Measurements from ENCODE around the gene TPRA1. TPM values are rescaled to one million over a fixed set of nuclear protein-coding genes. Genes with fewer than 3 reads are reported as not detected.

TPRA1 gene
- total RNA-seq = 15.6 TPM

DNA sequence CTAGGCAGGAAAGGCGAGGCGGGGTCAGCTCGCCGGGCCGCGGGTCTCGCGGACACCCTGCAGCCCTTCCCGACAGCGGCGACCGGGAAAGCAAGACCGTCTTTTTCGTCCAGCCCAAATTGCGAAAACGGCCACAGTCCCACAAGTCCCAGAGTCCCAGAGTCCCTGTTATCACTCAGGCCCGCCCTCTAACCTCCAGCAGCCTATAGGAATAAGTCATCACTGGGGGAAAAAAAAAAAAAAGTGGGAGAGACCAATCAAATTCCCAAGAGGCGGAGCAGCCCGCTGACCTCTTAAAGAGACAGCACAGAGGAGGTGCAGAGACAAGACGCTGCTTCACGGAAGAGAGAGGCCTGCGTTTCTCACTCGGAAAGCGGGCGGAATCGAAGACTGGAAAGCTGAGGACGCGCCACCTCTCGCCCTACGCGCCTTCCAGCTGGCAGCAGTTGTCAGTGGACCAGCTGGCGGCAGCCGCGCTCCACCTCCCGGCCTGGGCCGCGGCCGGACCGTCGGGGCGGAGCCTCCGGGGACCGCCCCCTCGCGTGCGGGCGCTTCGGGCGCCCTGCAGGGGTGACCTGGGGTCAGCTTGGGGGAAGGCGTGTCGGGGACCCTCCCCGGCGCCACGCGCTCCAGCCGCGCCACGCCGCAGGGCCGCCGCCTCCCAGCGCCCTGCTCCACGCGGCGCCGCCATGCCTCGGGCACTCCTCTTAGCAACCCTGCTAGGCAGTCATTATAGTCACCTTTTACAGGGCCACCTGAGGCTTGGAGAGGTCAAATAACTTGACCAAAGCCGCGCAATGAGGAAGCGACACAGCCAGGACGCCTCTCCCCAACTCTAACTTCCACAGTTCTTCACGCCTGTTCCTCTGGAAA lies at the start of gene TPRA1:
Gene TPRA1 (minus strand): TSS at position 141 of the 873 bp plus-strand sequence. CDS start 10,587 bp downstream, outside the sequence.
- peak; percentile 90 for ATAC-seq

DNA sequence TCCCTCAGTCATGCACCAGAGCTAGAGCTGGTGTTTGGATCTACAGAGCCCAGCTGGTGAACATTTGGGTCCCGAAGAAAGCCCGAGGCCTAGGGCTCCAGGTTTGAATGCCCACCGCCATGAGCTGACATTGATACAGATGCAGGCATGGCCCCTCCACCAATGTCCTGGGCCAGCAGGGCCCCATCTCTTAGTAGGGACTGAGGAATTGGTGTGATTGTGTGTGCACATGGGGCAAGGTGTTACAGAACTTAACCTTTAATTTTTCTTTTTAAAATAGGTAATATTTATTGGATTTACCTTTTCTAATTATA lies 49.5 kb upstream of the TPRA1 start:
- ATAC-seq = no peak

DNA sequence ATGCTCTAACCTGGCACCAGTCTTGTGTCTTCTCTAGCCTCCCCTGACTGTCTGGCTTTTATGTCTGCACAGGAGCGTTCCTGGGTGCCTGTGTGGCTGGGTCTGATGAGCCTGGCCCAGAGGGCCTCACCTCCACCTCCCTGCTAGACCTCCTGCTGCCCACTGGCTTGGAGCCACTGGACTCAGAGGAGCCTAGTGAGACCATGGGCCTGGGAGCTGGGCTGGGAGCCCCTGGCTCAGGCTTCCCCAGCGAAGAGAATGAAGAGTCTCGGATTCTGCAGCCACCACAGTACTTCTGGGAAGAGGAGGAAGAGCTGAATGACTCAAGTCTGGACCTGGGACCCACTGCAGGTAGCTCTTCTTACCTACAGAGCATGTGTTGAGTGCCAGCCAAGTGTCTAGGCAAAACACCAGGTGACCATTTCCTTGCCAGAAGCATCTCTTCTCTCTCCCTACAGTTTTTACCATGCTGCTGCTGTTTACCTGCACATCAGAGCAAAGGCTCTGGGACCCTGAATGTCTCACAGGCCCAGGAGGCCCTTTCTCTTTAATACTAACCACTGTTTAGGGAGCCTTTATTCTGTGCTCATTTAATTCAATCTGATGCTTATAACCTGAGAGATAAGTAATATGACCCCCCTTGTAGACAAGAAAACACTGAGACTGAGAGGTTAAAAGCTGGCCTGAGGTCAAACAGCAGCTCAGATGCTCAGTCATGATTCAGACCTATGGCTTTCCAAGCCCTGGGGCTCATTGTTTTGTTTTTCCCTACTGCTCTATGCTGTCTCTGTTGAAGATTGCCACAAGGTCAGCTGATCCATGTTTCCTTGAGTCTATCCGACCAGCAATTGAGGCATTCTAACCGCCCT lies 48.9 kb upstream of the TPRA1 start:
- no peak for ATAC-seq

DNA sequence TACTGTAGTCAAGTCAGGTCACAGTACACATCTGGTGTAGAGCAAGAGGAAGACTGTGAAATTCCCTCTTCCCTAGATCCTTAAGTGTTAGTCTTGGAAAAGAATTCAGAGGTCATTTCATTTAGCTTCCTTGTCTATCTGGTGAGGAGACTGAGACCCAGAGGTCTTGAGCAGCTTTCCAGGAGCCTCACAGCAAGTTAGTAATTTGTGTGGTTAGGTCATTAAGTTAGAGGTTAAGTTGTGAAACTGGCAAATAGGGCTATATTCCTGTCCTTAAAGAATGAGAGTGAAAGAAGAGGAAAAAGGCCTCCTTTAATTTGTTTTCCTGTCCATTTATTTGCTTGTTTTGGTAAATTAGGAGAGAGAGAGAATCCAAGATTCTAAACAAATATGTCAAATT lies 47.4 kb upstream of the TPRA1 start:
- ATAC-seq = no peak

DNA sequence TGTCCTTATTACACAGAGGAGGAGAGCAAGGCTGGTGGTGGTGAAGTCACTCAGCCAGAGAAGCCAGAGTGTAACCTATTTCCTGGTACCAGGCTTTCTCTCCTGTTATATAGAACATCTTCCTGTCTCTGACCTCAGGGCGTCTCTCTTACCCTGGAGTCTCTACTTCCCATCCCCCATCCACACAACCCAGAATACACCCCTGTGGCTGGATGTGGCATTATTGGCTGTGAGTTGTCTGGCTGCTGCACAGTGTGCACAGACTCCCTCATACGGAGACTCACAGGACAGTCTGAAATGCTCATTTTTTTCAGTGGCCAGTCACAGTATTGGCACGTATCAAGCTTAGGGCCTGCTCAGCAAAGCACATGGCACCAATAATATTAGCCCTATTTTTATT lies 47.0 kb upstream of the TPRA1 start:
- no peak for ATAC-seq

DNA sequence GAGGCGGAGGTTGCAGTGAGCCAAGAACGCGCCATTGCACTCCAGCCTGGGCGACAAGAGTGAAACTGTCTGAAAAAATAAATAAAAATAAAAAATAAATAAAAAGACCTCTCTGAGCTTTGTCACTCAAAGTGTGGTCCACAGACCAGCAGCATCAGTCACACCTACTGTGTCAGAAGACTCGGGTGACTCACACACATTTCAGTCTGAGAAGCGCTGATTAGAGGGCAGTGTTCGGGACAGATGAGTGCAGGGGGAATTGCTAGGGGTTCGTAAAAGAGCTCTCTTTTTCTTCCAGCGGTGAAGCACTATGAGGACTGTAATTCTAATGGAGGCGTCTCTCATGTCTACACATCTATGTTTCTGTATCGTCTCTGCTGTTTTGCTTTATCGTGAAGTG lies 44.1 kb upstream of the TPRA1 start:
- ATAC-seq = no peak

DNA sequence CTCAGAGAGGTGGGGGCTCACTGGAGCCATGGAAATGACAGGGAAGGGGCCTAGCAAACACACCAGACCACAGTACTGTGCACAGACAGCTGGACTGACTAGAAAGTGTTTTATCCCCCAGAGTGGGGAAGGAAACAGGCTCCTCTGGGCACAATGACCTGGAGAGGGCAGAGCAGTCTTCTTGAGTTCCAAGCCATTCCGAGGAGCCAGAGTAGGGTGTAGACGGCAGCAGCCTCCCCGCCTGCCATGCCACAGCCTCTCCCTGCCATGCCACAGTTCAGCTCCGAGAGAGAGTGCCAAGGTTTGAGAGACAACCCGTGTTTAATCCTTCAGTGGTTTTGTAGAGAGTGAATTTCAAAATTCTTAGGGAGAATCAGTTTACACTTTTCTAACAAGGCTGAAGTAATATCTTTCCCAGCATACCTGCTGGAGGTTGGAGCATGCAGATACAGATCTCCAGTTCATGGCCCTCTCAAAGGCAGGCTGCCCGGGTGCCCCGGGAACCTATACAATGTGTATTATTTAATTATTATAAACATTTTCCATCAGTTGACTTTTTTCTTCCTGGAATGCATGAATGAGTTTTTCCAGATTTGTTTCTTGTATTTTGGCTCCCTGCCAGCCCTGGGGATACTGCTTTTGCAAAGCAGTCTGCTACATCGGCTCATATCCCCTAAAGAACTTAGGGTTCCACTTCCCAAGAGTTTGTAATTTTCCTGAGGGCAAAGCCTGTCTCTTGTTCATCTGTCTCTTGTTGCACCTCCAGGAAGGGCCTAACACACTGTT lies 41.7 kb upstream of the TPRA1 start:
- ATAC-seq = no peak

DNA sequence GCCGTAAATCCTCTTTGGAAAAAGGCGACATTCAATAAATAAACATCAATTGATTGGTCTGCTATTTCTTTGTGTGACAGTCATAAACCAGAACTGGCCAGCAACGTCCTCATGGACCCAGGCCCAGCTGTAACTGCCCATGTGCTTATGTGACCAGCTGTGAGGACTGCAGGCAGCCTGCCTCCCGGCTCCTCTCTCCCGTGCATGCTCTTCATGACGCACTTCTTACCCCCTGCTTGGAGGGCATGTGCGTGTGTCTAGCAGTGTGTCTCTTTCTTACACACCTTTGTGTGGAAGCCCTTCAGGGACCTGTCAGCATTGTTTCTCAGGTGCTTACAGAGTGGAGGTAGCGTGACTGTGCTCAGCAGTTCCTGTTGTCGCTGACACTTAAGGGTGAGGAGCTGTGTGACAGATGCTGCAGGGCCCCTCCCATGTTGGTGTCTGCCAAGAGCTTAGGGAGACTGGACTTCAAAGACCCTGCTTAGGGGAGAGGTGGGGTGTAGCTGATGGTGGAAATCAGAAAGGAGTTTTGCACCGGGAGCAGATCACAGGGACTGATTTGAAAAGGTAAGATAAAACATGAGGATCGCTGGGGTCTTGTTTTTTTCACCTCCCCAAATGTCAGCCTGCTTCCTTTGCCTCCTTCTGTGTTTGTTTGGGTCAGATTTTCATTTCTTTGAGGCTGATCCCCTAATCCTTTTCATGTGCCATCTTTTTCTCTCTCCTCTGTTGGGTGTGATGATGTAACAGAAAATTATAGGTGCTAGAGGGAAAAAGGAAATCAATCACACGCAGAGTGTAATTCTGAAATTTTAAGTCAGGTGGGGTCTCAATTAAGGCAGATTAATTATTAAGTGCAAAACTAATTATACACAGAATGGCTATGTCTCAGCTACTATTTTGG lies 40.5 kb upstream of the TPRA1 start:
- no peak for ATAC-seq

DNA sequence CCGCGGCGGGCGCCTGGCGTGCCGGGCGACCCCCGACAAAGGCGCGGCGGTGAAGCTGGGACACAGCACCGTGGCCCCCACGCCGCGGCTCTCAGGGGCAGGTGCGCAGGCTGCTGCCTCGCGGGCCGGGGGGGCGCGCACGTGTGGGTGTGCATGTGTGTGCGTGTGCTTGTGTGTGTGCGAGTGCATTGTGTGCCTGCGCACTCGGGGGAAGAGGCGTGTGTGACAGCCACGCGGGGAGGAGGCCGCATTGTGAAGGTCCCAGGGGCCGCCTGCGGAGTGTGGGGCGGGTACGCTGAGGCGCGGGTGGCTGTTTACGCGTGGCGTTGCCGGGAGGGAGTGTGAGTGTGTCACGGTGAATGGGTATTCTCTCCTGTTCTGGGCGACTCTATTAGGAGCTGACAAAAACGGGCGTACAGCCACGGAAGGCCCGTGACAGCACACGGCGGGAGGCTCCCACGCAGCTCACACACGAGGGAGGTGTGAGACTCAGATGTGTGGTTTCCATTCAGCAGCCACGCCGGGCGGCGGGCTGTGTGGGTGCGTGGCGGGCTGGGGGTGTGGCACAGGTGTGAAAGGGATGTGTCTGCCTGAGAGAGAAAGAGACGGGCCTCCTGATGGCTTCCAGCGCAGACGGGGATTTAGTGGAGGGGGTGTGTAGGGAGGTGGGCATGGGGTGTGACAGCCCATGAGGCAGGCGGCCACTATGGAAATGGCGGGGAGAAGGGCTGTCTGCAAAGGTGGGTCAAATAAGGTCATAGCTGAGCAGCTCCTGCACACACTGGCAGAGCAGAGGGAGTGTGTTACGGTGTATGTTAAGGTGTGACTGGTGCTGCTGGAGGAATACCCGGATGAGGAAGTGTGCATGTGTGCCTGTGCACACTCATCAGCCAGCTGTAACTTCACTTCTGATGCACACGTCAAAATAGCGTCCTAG lies 39.2 kb upstream of the TPRA1 start:
- ATAC-seq = peak; percentile 67

DNA sequence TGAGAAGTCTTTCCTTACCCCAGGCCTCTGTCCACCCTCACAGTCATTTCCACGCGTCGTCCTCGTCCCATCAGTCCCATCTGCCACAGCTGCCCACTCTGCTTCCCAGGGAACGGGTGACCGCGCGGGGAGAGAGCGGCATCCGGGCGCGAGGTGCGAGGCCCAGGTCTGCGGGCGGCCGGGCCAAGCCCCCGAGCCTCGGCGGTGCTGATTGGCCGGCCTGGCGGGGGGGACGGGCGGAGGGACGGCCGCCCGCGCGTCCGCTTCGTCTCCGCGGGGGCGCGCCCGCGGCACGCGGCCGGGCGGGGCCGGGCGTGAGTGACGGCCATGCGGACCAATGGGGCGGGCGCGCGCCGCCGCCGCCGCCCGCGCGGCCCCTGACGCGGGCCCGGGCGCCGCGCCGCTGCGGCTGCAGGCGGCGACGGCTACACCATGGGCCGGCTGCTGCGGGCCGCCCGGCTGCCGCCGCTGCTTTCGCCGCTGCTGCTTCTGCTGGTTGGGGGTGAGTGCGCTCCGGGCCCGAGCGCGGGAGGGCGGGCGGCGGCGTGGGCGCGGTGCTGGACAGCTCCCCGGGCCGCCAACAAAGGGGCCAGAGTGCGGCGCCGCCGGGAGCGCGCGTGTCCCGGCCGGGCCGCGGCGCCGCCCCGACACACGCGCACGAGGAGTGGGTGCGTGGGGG lies 38.4 kb upstream of the TPRA1 start, which contains the start of gene PODXL2:
Gene PODXL2 (plus strand): TSS at position 398 of the 679 bp plus-strand sequence. CDS start 35 bp downstream, at position 433.
- peak; percentile 50 for ATAC-seq

DNA sequence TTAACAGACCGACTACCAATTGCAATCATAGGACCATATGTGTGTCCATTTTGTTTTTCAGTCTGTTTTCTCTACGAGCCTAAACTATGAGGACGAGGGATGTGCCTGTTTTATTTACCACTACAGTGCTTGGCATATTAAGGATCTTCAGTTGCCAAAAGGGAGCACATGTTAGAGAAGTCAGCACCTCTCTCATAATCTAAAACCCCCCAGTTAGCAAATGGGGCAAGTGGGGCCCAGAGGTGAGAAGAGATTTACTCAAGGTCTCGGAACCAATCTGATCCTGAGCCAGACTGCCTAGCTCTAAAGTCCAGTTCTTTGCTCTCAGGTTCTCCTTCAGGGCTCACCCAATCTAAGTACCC lies 37.9 kb upstream of the TPRA1 start:
- ATAC-seq = no peak

DNA sequence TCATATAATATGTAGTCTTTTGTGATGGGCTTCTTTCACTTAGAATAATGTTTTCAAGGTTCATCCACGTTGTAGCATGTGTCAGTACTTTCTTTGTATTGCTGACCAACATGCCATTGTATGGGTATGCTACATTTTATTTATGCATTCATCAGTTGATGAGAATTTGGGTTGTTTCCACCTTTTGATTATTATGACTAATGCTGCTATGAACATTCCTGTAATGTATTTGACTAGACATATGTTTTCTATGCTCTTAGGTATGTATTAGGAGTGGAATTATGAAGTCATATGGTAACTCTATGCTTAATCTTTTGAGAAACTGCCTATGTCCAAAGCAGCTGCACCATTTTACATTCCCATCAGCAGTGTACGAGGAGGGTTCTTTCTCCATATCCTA lies 35.3 kb upstream of the TPRA1 start:
- ATAC-seq = no peak

DNA sequence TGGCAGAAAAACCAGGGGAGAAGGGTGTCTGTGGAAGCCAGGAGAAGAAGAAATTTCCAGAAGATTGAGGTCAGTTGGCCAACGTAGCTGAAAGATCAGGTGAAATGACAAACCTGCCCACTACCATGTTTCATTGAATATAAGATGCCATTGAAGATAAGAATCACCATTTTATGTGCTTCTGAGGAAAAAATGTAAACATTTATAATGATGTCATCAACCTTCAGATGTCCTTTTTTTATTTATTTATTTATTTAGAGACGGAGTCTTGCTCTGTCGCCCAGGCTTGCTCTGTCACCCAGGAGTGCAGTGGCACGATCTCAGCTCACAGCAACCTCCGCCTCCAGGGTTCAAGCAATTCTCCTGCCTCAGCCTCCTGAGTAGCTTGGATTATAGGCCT lies 33.5 kb upstream of the TPRA1 start:
- ATAC-seq = no peak

DNA sequence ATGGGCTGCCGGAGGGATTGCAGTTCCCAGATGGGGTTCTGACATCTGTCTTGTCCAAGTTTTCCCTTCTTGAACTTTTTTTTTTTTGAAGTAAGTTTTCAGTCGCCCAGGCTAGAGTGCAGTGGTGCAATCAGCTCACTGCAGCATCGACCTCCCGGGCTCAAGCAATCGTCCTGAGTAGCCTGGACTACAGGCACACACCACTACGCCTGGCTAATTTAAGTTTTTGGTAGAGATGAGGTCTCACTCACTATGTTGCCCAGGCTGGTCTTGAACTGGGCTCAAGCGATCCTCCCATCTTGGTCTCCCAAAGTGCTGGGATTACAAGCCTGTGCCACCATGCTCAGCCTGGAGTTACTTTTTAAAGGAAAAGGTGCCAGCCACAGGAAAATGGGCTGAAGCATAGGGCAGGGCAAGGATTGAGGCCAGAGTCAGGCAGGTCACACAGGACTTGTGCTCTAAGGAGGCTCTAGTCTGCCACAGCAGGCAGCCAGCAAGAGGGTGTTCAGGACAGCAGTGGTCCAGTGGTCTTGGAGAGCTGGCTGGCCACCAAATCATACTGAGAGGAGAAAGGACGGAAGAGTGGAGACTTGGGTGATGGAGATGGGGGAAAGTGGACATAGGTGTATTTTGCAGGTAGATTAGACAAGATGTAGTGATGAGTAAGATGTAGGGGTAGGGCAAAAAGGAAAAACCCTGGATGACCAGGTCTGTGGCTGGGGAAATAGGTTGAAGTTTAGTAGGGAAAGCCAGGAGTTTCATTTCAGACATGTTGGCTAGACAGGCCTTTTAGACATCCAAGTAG lies 32.4 kb upstream of the TPRA1 start:
- ATAC-seq = no peak

DNA sequence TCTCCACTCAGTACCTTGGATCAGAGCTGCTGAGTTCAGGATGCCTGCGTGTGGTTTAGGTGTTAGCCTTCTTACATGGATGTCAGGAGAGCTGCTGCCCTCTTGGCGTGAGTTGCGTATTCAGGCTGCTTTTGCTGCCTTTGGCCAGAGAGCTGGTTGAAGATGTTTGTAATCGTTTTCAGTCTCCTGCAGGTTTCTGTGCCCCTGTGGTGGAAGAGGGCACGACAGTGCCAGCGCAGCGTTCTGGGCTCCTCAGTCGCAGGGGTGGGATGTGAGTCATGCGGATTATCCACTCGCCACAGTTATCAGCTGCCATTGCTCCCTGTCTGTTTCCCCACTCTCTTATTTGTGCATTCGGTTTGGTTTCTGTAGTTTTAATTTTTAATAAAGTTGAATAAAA lies 31.5 kb upstream of the TPRA1 start:
- no peak for ATAC-seq

DNA sequence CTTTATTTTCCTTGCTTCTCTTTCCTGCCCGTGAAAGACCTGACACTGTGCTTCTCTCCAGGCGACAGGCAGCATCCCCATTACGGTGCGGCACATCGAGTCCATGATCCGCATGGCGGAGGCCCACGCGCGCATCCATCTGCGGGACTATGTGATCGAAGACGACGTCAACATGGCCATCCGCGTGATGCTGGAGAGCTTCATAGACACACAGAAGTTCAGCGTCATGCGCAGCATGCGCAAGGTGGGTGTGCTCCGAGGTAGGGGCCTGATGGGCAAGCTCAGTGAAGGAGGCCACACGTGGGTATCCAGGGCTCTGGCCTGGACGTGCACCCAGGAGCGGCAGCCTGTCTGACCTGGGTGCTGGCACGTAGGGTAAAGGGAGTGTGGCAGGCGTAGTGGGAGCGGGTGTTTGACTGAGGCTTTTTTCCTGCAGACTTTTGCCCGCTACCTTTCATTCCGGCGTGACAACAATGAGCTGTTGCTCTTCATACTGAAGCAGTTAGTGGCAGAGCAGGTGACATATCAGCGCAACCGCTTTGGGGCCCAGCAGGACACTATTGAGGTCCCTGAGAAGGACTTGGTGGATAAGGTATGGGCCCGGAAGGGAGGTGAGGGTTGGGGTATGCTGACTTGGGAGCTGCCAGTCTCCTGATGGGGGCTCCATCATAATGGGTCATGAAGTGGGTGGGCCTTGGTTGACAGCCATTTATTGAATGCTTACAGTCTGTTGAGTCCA lies 30.3 kb upstream of the TPRA1 start:
- no peak for ATAC-seq

DNA sequence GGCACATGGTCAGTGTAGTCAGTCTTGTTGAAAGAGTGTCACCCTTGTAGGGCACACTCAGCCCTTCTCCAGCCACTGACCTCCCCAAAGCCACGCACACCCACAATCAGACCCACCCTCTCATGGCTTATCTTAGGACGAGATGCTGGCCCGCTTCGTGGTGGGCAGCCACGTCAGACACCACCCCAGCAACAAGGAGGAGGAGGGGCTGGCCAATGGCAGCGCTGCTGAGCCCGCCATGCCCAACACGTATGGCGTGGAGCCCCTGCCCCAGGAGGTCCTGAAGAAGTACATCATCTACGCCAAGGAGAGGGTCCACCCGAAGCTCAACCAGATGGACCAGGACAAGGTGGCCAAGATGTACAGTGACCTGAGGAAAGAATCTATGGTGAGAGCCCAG lies 28.4 kb upstream of the TPRA1 start:
- no peak for ATAC-seq

DNA sequence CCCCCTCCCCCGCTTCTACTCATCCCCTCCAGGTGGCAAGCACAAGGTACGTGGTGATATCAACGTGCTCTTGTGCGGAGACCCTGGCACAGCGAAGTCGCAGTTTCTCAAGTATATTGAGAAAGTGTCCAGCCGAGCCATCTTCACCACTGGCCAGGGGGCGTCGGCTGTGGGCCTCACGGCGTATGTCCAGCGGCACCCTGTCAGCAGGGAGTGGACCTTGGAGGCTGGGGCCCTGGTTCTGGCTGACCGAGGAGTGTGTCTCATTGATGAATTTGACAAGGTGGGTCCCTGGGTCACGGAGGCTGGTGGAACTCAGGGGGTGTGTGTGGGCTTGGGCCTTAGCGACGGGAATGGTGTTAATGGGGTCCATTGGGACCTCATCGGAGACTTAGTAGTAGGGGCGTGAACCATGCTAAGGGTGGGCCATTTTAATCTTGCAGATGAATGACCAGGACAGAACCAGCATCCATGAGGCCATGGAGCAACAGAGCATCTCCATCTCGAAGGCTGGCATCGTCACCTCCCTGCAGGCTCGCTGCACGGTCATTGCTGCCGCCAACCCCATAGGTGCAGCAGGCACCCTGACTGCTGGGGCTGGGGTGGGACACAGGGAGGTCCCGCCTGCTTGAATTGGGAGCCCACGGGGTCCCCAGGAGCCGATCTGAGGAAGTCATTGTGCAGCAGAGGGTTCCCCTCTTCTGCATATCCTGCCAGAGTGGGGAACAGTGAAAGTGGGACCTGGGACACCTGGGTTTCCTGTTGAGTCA lies 26.5 kb upstream of the TPRA1 start:
- no peak for ATAC-seq

Data from esophagus mucosa (tissue), 1 donor.